Activated CD4-positive, CD25-positive, alpha-beta regulatory T cell treated with anti-CD3 and anti-CD28 coated beads, Interleukin-2, amount 50 U/mL, for 24 hours (primary cell): Measurements from ENCODE around the gene PLA2R1.
A peak's percentile ranks its signal among the peaks of the same experiment; 100 is the strongest.
"Not testable (repeated sequence)": the region's sequence is repeated elsewhere in the genome, so short reads cannot be mapped to it uniquely, and the experiment has no call there.

Source experiments
- ATAC-seq, 2 donors: fragments of 150-1000 bp; cut with Tn5 transposase; one replicate each; pipeline ENCODE4 v1.10.0; 2021; ENCODE audit warnings: mild to moderate bottlenecking in 1 of 2, moderate library complexity in 1 of 2

The PLA2R1 gene

DNA sequence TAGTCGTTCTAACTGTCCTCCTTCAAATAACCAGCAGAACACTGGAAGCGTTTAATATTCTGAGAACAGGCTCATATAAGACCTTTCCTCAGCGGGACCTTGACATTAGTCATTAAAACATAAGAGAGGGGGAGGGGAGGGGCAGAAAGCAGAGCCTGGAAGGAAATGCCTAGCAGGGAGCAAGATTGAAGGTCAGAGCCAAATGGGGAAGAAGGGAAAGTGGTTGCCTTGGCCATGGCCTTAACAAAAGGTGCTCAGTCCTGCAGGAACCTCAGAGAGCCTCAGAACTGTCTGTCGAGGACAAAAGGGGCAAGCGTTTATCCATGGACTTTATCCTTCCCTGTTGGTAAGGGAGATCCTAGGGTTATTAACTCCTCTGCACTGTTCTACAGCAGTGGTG, 856 bp upstream of the PLA2R1 start:
- no peak for ATAC-seq

DNA sequence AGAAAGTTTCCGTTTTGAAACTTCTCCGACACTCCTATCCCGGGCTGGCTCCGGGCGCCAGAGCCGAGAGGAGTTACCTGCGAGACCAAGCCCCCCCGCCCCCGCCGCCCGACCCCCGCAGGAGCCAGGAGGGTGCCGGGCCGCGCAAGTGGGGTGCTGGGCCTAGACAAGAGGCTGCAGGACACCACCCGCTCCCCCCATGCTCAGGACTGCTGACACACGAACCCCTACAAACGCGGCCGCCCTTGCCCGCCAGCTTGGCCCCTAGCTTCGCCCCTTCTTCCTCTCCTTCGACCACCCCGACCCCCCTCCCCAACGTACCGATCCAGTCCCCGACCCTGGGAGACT, 497 bp downstream of the PLA2R1 start:
- ATAC-seq = no peak

DNA sequence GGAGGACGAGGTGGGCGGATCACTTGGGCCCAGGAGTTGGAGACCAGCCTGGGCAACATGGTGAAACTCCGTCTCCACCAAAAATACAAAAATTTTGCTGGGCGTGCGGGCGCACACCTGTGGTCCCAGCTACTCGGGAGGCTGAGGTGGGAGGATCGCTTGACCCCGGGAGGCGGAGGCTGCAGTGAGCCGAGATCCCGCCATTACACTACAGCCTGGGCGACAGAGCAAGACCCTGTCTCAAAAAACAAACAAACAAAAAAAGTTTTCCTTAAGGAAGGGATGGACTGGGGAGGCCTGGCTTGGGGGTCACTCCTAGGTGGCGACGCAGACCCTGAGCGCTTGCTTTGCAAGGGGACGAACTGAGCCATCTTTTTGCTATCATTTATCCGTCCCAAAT, 882 bp downstream of the PLA2R1 start:
- ATAC-seq = no peak

DNA sequence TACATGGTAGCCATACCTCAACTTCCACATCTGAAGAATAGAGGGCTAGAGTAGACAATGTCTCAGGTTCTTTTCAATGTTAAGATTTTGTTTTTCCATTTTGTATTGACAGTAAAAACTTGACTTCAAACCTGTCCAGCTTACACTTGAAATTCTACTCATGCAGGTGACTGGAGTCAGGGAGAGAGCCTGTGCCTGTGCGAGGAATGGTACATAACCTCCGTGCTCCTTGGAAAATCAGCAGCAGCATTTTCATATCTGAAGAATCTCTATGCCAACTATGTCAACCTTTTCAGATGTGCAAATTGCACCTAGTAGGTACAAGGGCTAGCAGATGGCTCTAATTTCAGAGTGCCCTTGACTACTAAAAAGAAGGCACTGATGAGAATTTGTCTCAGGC, 2.1 kb downstream of the PLA2R1 start:
- ATAC-seq = no peak

DNA sequence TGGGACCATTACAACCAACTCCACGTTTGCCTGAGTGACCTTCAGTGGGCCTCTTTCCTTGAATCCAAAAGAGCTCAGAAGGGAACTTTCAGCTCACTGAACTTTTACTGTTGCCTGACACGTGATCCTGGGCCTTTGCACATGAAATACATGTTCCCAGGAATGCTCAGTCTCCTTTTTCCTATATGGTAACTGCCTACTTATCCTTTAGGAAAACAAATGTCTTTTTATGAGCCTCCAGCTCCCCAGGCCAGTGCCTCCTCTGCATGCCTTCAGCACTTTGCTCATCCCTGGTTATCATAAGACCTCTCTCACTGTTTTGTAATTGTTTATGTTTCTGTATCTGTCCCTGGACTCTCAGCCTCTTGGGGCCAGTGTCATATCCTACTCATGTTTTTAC, 5.1 kb downstream of the PLA2R1 start:
- no peak for ATAC-seq

DNA sequence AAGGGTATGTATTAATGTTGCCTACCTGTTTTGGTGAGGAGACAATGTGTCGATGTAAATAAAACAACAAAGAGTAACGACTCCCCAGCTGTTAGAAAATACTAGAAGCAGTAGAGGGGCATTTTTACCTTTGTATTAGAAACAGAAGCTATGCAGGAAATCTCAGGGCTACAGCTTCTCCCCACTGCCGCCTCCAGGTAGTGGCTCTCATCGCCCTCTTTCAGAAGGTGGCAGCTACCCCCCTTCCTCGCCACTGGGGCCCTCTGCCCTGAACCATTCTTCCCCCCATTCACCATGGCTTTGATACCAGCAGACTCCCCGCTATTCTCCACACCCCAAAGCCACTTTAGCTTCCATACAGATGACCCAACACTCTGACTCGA, 6.7 kb downstream of the PLA2R1 start:
- no peak for ATAC-seq

DNA sequence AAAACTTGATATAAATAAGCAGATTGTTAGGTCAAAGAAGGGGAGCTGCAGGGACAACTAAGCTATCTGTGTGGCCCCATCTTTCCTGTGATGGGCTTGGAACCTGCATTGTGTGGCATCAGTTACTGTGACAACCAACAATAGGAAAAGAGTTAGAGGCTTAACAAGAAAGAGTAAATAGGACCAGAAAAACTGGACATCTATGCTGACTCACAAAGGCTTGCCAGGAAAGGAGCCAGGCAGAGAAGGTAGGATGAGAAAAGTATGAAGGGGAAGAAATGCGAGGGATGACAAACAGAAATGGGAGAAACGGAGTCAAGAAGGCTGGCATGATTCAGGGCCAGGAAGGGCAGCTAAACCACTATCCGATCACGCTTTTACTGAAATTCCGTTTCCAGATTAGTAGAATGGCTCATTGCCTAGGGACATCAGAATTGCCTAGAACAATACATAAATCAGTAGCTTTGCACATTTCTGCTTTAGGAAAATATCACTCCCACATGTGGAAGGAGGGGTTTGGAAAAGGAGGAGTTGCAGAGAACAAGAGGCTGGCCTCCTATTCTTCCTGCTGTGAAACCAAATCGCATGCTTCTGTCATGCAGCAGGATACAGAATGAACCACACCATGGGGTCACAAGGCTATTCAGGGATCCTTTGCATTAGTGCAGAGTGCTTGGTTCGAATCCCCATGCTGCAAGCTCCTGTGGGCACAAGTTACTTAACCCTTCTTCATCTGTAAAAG, 7.3 kb downstream of the PLA2R1 start:
- no peak for ATAC-seq

DNA sequence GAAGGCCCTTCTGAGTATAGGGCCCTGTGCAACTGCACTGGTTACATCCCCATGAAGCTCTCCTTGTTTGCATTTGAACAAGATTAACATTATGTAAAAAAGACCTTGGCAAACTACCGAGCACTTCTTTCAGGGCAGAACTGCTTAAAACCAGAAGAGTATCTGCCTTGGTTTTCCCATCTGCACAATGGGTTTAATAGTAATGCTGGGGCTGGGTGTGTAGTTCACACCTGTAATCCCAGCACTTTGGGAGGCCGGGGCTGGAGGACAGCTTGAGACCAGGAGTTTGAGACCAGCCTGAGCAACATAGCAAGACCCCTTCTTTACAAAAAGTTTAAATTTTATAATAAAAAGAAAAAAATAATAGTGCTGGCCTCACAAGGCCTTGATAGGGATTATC, 8.5 kb downstream of the PLA2R1 start:
- ATAC-seq = no peak

DNA sequence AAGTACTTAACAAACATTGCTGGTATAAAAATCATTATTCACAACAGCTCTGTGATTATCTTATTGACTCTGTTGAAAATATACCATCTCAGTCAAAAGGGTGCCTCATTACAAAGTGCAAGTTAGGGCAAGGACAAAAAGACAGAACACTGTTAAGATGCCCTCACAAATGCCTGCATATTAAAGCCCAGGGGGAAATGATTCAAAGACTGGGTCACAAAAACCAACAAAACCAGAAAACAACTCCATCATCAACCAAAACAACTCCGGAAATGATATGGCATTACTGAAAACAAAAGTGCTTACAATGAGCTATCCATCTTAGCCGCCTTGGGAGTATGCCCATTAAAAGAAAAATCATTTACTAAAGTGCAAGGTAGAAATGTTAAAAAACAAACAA, 9.9 kb downstream of the PLA2R1 start:
- ATAC-seq = no peak

DNA sequence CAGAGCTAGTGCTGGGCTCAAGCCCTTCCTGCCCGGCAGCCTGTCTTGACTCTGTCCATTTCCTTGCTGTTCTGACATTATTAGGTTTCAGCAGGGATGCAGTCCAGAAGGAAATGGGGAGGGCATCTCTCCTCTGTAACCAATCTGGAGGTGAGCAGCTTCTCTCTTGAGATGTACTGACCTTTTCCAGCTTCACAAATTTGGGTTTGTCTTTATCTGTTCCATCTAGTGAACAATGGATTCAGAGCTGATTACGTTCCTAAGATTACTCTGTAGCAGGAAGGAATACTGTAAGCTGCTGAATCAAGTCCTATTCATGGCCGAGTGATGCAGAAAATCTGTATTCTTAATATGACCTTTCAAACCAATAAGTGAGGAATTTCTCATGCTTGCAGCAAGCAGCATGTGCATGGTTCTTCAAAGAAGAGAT, 11.0 kb downstream of the PLA2R1 start:
- ATAC-seq = no peak

DNA sequence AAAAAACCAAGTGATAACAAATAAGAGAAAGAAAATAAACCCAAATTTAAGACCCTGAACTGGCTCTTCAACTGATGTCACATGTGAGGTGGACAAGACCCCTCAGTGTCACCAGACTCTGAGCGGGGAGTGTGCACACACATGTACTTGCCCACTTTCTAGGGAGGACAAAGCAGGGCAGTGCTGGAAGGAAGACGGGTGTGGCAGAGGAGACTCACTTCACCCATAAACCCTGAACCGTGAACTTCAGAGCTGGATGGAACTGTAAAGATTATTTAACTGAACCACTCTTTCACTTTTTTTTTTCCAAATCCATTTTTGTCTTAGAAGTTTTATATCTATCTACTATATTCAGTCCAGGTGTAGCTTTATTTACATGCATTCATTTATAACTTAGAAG, 12.3 kb downstream of the PLA2R1 start:
- no peak for ATAC-seq

DNA sequence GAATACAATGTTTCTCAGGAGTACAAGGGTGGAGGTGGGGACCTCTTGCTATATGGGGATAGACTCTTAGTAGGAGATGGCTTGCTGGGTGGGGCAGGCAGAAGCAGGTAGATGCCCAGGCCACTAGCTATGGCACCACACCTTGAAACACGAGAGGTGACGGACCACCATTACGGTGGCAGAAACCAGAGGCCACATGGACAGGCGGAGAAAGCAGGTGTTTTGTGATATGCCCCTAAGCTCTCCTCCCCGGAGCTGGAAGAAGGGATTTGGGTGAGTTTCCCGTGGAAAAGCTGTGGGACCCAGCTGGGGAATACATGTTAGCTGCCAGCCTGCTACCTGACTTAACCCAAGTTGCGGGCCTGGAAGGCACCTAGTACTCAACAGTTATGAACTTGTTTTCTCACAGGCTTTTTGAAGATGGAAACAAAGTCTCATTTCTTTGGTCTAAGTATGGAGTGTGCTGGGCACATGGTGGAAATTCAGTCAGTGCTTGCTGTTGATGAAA, 16.7 kb downstream of the PLA2R1 start:
- ATAC-seq = no peak

DNA sequence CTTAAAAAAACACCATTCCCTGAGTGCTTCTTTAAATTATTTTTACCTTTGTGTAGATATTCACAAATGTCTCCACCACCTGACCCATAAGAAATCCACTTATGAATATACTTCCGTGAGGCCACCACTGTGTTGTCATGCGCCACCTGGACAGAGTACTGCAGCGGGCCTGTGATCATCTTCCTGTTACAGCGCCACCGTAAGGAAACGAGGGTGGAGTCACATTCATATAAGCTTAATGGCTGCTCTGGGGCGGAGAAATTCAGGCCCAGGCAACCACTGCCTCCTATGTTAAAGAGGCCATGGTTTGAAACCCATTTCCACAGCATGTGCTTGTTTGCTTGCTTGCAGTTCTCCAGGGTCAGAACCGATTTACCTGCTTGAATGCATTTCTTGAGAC, 17.7 kb downstream of the PLA2R1 start:
- ATAC-seq = no peak

DNA sequence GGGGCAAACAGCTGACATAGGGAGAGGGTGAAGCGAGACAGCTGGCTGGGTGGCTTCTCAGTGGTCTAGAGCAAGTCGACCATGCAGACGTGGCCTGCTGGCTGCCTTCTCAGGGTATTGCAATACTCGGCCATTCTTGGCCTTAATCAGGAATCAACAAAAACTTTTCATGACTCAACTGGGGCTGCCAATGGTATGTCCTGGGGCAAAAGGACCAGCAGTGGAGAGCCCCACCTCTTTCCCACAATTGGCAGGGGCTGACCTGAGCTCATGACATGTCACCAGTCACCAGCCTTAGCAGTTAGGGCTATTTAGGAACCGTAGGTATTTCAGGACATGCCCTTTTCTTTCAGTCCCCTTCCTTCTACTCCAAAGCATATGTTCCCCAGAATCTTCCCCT, 19.1 kb downstream of the PLA2R1 start:
- no peak for ATAC-seq

DNA sequence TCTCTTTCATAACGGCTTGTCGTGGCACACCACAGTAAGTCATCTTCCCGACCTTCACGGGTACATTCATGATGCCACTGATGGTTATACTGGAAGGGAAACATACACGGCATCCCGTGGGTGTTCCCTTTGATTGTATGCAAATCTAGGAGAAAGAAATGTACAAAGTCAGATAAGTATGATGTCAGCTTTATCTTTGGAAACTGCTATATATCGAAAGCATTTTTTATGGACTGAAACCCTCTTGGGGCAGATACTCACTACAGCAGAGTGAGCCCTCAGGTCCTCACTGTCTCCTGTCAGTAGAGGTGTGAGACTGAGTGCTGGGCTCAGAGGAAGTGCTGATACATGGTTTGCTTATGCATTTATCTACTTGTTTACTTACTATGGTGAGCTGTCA, 20.4 kb downstream of the PLA2R1 start:
- ATAC-seq = peak; percentile 38 to 78

DNA sequence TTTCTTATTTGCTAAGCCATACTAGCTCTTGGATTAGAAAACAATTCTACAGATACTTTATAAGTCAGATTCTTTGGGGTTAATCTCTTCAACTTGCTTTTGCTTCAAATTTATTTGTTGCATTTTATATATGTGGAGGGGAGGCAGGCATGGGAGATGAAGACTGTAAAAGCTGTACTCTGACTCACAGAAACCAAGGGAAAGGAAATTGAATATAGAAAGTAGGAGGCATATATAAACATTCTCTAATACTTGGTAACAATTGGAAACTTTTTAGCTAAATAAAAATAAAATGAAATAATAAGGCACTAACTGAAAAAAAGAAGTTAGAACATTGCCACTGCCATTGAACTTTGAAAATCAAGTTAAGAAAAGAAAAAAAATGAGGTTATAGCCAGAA, 21.3 kb downstream of the PLA2R1 start:
- no peak for ATAC-seq

DNA sequence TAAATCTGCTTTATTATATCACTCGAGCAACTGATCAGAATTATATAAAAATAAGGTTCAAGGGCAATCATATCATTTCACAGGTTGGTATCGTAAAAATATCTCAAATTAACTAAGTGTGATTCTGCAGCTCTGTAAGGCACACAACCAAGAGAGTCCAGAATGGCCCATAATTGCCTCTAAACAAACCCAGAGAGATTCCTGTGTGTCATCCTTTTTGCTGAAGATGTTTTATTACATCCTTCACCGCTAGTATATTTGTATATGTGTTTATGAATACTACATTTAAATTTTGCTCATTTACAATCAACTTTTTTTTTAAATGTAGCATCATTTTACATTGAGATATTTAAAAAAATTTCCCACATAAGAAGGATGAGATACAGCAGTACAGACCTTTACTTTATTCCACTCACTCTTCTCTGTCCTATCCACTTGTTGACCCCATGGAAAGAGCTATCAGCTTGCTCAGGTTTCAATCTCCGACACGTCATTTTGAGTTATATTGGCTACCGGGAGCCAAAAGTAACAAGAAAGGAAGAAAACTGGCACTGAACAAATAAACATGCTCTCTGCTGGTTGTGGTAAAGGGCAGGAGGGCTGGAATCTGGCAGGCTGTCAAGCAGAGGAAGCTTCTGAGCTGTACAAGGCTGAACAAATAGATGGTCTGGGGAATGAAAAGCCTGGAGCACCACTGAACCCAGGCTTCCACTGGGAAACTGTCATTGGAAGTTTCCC, 23.1 kb downstream of the PLA2R1 start:
- no peak for ATAC-seq

DNA sequence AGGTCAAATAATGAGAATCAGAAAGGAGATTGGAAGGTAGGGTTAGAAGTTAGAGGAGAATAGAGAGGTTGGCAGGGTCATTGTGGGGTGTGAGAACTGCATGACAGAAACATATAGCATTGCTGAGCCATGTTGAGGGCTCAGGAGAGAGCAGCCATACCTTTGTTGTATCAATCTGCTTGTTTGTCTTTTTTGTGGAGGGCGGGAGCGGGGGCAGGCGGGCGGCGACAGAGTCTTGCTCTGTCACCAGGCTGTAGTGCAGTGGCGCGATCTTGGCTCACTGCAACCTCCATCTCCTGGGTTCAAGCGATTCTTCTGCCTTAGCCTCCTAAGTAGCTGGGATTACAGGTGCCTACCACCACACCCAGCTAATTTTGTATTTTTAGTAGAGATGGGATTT, 23.8 kb downstream of the PLA2R1 start:
- ATAC-seq = not testable (repeated sequence)

DNA sequence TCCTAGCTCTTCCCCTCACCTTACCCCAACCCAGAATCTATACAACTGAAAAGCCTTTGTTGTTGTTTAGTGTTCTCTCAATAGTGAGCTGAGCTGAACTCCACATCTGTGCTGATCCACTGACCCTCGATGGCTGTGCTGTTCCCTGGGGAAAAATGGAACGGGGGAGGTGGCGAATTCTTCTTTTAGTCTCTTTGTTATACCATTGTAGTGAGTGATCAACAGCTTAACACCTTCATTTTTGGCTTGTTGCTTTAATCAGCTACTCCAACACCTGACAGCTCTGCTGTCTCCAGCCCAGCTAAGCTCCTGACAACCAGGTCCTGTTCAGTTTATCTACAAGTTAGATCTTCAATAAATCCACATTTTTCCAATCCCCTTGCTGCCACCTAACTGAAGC, 25.7 kb downstream of the PLA2R1 start:
- ATAC-seq = no peak

DNA sequence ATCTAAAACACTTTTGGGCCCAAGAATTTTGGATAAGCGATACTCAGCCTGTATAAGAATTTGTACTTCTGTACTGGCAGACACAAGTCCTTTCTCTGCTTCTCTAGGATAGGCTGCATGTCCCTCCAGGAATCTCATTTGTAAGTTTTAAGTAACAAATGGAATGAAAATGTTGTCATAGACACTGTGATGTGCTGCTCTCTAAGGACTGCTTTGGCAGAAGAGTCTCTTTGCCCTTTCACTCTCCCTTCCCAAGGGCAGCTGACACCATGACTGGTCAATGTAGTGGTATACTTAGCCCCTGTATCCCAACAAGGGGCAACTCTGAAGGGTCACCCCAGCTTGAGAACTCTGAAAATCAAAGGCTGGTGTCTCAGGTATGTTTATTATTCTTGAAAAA, 27.3 kb downstream of the PLA2R1 start:
- no peak for ATAC-seq

DNA sequence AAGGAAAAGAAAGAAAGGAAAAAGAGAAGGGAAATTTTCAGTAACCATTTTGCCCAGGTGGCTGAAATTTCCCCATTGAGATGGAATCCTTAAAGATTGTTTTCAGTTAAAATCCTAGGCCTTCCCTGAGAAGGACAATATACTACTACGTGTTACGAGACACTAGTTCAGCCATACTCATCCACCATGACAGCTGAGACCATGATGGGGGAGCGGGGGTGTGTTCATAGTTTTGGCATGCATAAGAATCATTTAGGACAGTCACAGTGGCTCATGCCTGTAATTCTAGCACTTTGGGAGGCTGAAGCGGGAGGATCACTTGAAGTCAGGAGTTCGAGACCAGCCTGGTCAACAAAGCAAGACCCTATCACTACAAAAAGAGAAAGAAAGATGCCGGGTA, 28.0 kb downstream of the PLA2R1 start:
- ATAC-seq = no peak

DNA sequence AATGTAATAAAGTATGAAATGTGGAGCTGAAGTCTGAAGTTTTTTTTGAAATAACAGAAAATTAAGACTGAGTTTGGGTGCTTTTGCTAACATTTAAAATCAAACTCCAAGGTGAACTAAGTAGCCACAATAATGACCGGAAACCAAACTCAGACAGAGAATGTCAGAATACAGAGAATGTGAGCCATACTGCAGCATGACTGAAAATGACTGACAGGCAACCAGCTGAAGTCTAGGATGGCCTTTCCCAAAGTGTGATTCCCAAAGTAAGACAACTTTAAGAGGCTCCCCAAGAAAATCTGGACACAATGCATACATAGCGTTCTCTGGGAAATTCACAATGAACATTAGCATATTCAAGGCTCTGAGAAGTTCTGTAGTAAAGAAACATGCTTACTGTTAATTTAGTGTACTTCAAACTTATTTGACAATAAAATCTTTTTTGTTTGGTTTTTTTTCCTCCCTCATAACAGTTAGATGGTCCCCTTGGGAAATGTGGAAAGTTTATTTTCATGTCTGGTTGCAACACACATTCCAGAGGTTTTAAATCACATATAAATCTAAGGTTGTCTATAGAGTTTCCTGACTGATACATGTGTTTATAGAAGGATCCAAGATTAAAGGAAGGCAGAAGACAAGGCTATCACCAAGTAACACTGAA, 28.6 kb downstream of the PLA2R1 start:
- no peak for ATAC-seq

DNA sequence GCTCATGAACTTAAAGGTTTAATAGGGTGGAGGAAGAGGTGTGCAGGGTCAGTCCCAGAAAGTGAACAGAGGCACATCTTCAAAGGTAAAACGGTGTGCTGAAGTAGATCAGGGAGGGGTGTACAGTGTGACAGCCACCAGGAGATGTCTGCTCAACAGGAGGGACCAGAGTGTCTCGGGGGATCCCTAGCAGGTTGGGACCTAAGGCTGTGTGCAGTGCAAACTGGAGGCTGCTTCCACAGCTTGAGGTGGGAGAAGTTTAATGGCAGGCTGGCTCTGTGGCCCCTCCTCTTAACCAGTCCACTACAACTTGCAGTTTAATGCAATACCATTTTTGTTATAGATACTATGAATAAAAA, 33.2 kb downstream of the PLA2R1 start:
- ATAC-seq = no peak
